HG03066 (cell line): ENCODE data around the gene APRT.
A peak's percentile ranks its signal among the peaks of the same experiment; 100 is the strongest.
"Not testable (repeated sequence)": the region's sequence is repeated elsewhere in the genome, so short reads cannot be mapped to it uniquely, and the experiment has no call there.

ENCODE experiments used
- ATAC-seq: cut with Tn5 transposase; IDR thresholded peaks from one replicate; pipeline ENCODE4 v1.9.1; 2021; ENCODE audit warnings: low read depth; ENCODE audit not compliant: unreplicated experiment

The APRT gene

GRCh38 chr16:88824256-88825077 is 12.7 kb upstream of the APRT start:
- no peak for ATAC-seq

- not testable (repeated sequence) for ATAC-seq
Measured at GRCh38 chr16:88823646-88824045, 11.9 kb upstream of the APRT start.

- no peak for ATAC-seq
Measured at GRCh38 chr16:88822281-88823040, 10.7 kb upstream of the APRT start.

GRCh38 chr16:88821168-88821850 is 9.6 kb upstream of the APRT start:
- ATAC-seq, result no peak

GRCh38 chr16:88820385-88821025 is 8.8 kb upstream of the APRT start:
- no peak for ATAC-seq

GRCh38 chr16:88819126-88819525 is 7.4 kb upstream of the APRT start:
- ATAC-seq, result no peak

- no peak for ATAC-seq
Measured at GRCh38 chr16:88818575-88818874, 6.8 kb upstream of the APRT start.

- ATAC-seq, result no peak
Measured at GRCh38 chr16:88817785-88818574, 6.3 kb upstream of the APRT start.

- no peak for ATAC-seq
Measured at GRCh38 chr16:88816736-88817535, 5.2 kb upstream of the APRT start.

GRCh38 chr16:88815901-88816589 is 4.3 kb upstream of the APRT start:
- ATAC-seq, result no peak

- no peak for ATAC-seq
Measured at GRCh38 chr16:88815227-88815626, 3.5 kb upstream of the APRT start.

- ATAC-seq, result no peak
Measured at GRCh38 chr16:88814144-88814502, 2.4 kb upstream of the APRT start.

- no peak for ATAC-seq
Measured at GRCh38 chr16:88813269-88814143, 1.8 kb upstream of the APRT start.

GRCh38 chr16:88812513-88813268 is 963 bp upstream of the APRT start:
- ATAC-seq, result no peak

- peak; percentile 46 for ATAC-seq
Measured at GRCh38 chr16:88810912-88811768, 588 bp downstream of the APRT start.

- no peak for ATAC-seq
Measured at GRCh38 chr16:88810166-88810911, 1.4 kb downstream of the APRT start.
